Osteoblast (primary cell): ENCODE measurements around the gene PRPF40B. TPM values are rescaled to one million over a fixed set of nuclear protein-coding genes. Genes with fewer than 3 reads are reported as not detected.

ENCODE experiments used
- DNase-seq: peaks from one replicate; pipeline ENCODE4 v3.0.0; 2011; ENCODE audit warnings: low spot score, mixed read lengths; ENCODE audit not compliant: insufficient read length; ENCODE audit errors: missing footprints
- H2AFZ ChIP-seq: 2 replicates; pipeline ENCODE4 v1.6.0; 2011; ENCODE audit warnings: mild to moderate bottlenecking, low read length
- H3K27ac ChIP-seq: 2 replicates; pipeline ENCODE4 v1.5.1; 2011; ENCODE audit warnings: mild to moderate bottlenecking, low read depth, low read length, moderate library complexity
- H3K27me3 ChIP-seq: 2 replicates; pipeline ENCODE4 v1.6.0; 2012; ENCODE audit warnings: mild to moderate bottlenecking, control low read depth, inconsistent platforms, low read length, moderate library complexity; ENCODE audit not compliant: insufficient read depth
- H3K36me3 ChIP-seq: 2 replicates; pipeline ENCODE4 v1.5.1; 2011; ENCODE audit warnings: mild to moderate bottlenecking, low read length, control low read depth, moderate library complexity; ENCODE audit not compliant: insufficient read depth
- H3K4me1 ChIP-seq: 2 replicates; pipeline ENCODE4 v1.5.1; 2011; ENCODE audit warnings: mild to moderate bottlenecking, low read length, control low read depth, moderate library complexity; ENCODE audit not compliant: insufficient read depth
- H3K4me2 ChIP-seq: 2 replicates; pipeline ENCODE4 v1.6.0; 2011; ENCODE audit warnings: mild to moderate bottlenecking, low read length; ENCODE audit not compliant: insufficient read depth
- H3K4me3 ChIP-seq: fragments of 200-600 bp; sonication (generic); 3 replicates; pipeline ENCODE4 v1.5.1; 2012; ENCODE audit warnings: mild to moderate bottlenecking, low read length, inconsistent platforms; ENCODE audit not compliant: insufficient read depth
- H3K79me2 ChIP-seq: 2 replicates; pipeline ENCODE4 v1.6.0; 2012; ENCODE audit warnings: mild to moderate bottlenecking, low read length, control low read depth, inconsistent platforms; ENCODE audit not compliant: insufficient read depth
- H3K9me3 ChIP-seq: 2 replicates; pipeline ENCODE4 v1.5.1; 2011; ENCODE audit warnings: low read depth, low read length, control low read depth
- H4K20me1 ChIP-seq: 2 replicates; pipeline ENCODE4 v1.6.0; 2012; ENCODE audit warnings: mild to moderate bottlenecking, low read length, control low read depth; ENCODE audit not compliant: insufficient read depth
- CTCF ChIP-seq: IDR thresholded peaks from 2 replicates; pipeline ENCODE4 v1.5.1; 2011; ENCODE audit warnings: mild to moderate bottlenecking, low read depth, low read length, moderate library complexity; ENCODE audit errors: extremely low read depth
- total RNA-seq: library from RNA; depleted of rRNA; stranded (reverse); fragments of >200 nt; gene quantifications from 2 replicates; pipeline ENCODE4 v1.2.3, GENCODE V29; 2012

PRPF40B gene
- total RNA-seq, 1 donor: 11.6 TPM

- no peak overlapping the region for H3K4me2 ChIP-seq
- H2AFZ ChIP-seq: no peak overlapping the region
- no peaks in the 10 kb centered on the region for H3K27me3 ChIP-seq
- DNase-seq: no peak
- H3K79me2 ChIP-seq: no peaks in the 10 kb centered on the region
- TF ChIP-seq CTCF: no peak
- no peaks in the 10 kb centered on the region for H3K4me1 ChIP-seq
- peaks cover 46% of the 10 kb centered on the region for H3K36me3 ChIP-seq
- H4K20me1 ChIP-seq: no peaks in the 10 kb centered on the region
- H3K27ac ChIP-seq: no peak overlapping the region
- H3K9me3 ChIP-seq: no peaks in the 10 kb centered on the region
- H3K4me3 ChIP-seq: no peak overlapping the region
Observed at GRCh38 chr12:49641748-49642369, 18.5 kb downstream of the PRPF40B start.

DNA sequence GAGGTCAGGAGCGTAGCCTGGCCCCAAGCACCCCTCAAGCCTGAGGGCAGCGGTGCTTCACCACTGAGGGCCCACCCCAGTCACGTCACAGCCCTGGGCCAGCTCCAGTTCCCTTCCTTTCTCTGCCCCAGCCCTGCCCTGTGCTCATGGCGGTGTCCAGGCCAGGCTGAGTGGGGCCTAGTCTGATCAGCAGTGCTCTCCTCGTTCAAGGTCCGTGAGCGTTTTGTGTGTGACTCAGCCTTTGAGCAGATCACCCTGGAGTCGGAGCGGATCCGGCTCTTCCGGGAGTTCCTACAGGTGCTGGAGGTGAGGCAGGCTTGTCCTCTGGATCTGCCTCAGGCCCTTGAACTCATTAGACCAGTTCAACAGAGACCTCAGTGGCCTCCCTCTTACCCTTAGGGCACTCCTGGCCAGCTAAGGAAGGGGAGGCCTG lies 19.0 kb downstream of the PRPF40B start:
- no peak overlapping the region for H3K4me3 ChIP-seq
- H3K79me2 ChIP-seq: no peaks in the 10 kb centered on the region
- H3K27me3 ChIP-seq: no peaks in the 10 kb centered on the region
- H2AFZ ChIP-seq: no peak overlapping the region
- no peak overlapping the region for H3K4me2 ChIP-seq
- no peaks in the 10 kb centered on the region for H3K4me1 ChIP-seq
- H3K9me3 ChIP-seq: no peaks in the 10 kb centered on the region
- H3K36me3 ChIP-seq: peaks cover 47% of the 10 kb centered on the region
- no peak for DNase-seq
- TF ChIP-seq CTCF: no peak
- no peak overlapping the region for H3K27ac ChIP-seq
- H4K20me1 ChIP-seq: no peaks in the 10 kb centered on the region

DNA sequence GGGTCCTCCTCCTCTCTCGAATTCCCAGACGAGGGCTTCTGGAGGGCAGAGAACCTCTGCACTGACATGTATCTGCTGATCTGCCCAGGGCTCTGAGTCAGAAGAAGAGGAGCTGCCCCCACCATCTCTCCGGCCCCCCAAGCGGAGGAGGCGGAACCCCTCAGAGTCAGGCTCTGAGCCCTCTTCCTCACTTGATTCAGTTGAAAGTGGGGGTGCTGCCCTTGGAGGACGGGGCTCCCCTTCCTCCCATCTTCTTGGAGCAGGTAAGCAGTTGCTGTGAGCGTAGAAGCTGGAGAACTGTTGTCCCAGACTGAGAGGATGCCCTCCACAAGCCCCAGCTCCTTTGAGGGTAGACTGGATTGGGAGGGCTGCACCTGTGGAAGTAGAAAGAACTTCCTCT lies 19.8 kb downstream of the PRPF40B start:
- Histone ChIP-seq H3K4me2 (no peak overlapping the region), H3K36me3 (peaks cover 50% of the 10 kb centered on the region), H3K79me2 (no peaks in the 10 kb centered on the region), H3K9me3 (no peaks in the 10 kb centered on the region), H3K27me3 (no peaks in the 10 kb centered on the region), H2AFZ (no peak overlapping the region), H3K27ac (no peak overlapping the region), H3K4me1 (no peaks in the 10 kb centered on the region), H3K4me3 (no peak overlapping the region), H4K20me1 (no peaks in the 10 kb centered on the region)
- DNase-seq: no peak
- TF ChIP-seq CTCF: no peak

GRCh38 chr12:49643961-49644619 lies 20.7 kb downstream of the PRPF40B start:
- peaks cover 49% of the 10 kb centered on the region for H3K36me3 ChIP-seq
- DNase-seq: no peak
- no peaks in the 10 kb centered on the region for H3K4me1 ChIP-seq
- no peaks in the 10 kb centered on the region for H4K20me1 ChIP-seq
- no peak overlapping the region for H3K4me3 ChIP-seq
- TF ChIP-seq CTCF: no peak
- H3K27me3 ChIP-seq: no peaks in the 10 kb centered on the region
- H3K9me3 ChIP-seq: no peaks in the 10 kb centered on the region
- H3K79me2 ChIP-seq: no peaks in the 10 kb centered on the region
- no peak overlapping the region for H2AFZ ChIP-seq
- H3K27ac ChIP-seq: no peak overlapping the region
- no peak overlapping the region for H3K4me2 ChIP-seq
